Progenitor cell of endocrine pancreas (in vitro differentiated cells): ENCODE data around the gene CLEC19A. TPM values are rescaled to one million over a fixed set of nuclear protein-coding genes. Genes with fewer than 3 reads are reported as not detected.

Experiments
- total RNA-seq: library from RNA; stranded (reverse); gene quantifications from 2 replicates; pipeline ENCODE4 v1.2.1, GENCODE V29; 2021

Gene CLEC19A
- total RNA-seq, 1 donor from 2014 or later, result not detected

Other genes with a start within 250 kb of the CLEC19A start
- gene COQ7, start 218.1 kb upstream of the CLEC19A start, total RNA-seq, result 23.2 and 26.3 TPM in 2 replicates
- 12.0 and 13.8 TPM in 2 replicates for gene ITPRIPL2, start 171.8 kb upstream of the CLEC19A start, total RNA-seq
- gene SYT17, start 117.5 kb upstream of the CLEC19A start, total RNA-seq, result 6.6 and 10.7 TPM in 2 replicates
- 9.9 and 10.9 TPM in 2 replicates for gene TMC5, start 132.2 kb downstream of the CLEC19A start, total RNA-seq
- gene GDE1, start 236.4 kb downstream of the CLEC19A start, total RNA-seq, result 110 and 116 TPM in 2 replicates
- 24.8 and 25.5 TPM in 2 replicates for gene CCP110, start 238.2 kb downstream of the CLEC19A start, total RNA-seq